RCC 7860 (cell line): ENCODE measurements around the gene DIP2A.
"Not testable (repeated sequence)": the region's sequence is repeated elsewhere in the genome, so short reads cannot be mapped to it uniquely, and the experiment has no call there.

Source experiments
- DNase-seq: peaks from one replicate; pipeline ENCODE4 v3.0.0-alpha.2; 2015; ENCODE audit warnings: low spot score
- FAIRE-seq: peaks from 2 replicates; lab custom pipeline; 2012; peaks lifted over from hg19 to GRCh38; lab: Jason Lieb, UNC

DIP2A gene

GRCh38 chr21:46509741-46510502 is 51.2 kb downstream of the DIP2A start:
- peak; percentile 54 for DNase-seq
- FAIRE-seq = no peak

- FAIRE-seq (no peak), DNase-seq (no peak)
Observed at GRCh38 chr21:46515109-46515508, 56.4 kb downstream of the DIP2A start.

GRCh38 chr21:46516068-46516467 is 57.4 kb downstream of the DIP2A start:
- DNase-seq (no peak), FAIRE-seq (no peak)

GRCh38 chr21:46517361-46517760 is 58.7 kb downstream of the DIP2A start:
- FAIRE-seq (no peak), DNase-seq (no peak)

GRCh38 chr21:46518983-46519583 is 60.4 kb downstream of the DIP2A start:
- FAIRE-seq (no peak), DNase-seq (no peak)

- not testable (repeated sequence) for DNase-seq, FAIRE-seq
Observed at GRCh38 chr21:46527393-46527792, 68.7 kb downstream of the DIP2A start.

GRCh38 chr21:46527801-46528200 is 69.1 kb downstream of the DIP2A start:
- no peak for DNase-seq
- no peak for FAIRE-seq

GRCh38 chr21:46532080-46532479 is 73.4 kb downstream of the DIP2A start:
- FAIRE-seq (no peak), DNase-seq (no peak)

- FAIRE-seq (no peak), DNase-seq (no peak)
Observed at GRCh38 chr21:46537026-46537425, 78.3 kb downstream of the DIP2A start.

- FAIRE-seq (no peak), DNase-seq (no peak)
Observed at GRCh38 chr21:46538262-46538661, 79.6 kb downstream of the DIP2A start.

GRCh38 chr21:46538851-46539666 is 80.4 kb downstream of the DIP2A start:
- FAIRE-seq (no peak), DNase-seq (no peak)

- no peak for DNase-seq
- no peak for FAIRE-seq
Observed at GRCh38 chr21:46540087-46540710, 81.5 kb downstream of the DIP2A start.

- FAIRE-seq (no peak), DNase-seq (no peak)
Observed at GRCh38 chr21:46542588-46543124, 84.0 kb downstream of the DIP2A start.

GRCh38 chr21:46543306-46543705 is 84.6 kb downstream of the DIP2A start:
- FAIRE-seq (no peak), DNase-seq (no peak)

- DNase-seq (no peak), FAIRE-seq (no peak)
Observed at GRCh38 chr21:46544003-46544402, 85.3 kb downstream of the DIP2A start.

- DNase-seq = no peak
- FAIRE-seq = no peak
Observed at GRCh38 chr21:46544824-46545223, 86.1 kb downstream of the DIP2A start.

- FAIRE-seq (no peak), DNase-seq (no peak)
Observed at GRCh38 chr21:46545363-46545762, 86.7 kb downstream of the DIP2A start.

GRCh38 chr21:46545911-46546310 is 87.2 kb downstream of the DIP2A start:
- FAIRE-seq (no peak), DNase-seq (no peak)

- FAIRE-seq (no peak), DNase-seq (no peak)
Observed at GRCh38 chr21:46546799-46547198, 88.1 kb downstream of the DIP2A start.

- no peak for FAIRE-seq
- no peak for DNase-seq
Observed at GRCh38 chr21:46549650-46550049, 91.0 kb downstream of the DIP2A start.
